K562 (cell line): Measurements from ENCODE around the gene ADAMTS7. TPM values are rescaled to one million over a fixed set of nuclear protein-coding genes. Genes with fewer than 3 reads are reported as not detected.
"Not testable (repeated sequence)": the region's sequence is repeated elsewhere in the genome, so short reads cannot be mapped to it uniquely, and the experiment has no call there.

Source experiments
- ATAC-seq: fragments of 200-7000 bp; cut with Tn5 transposase; 3 replicates; pipeline ENCODE4 v1.9.1; 2020; ENCODE audit warnings: moderate library complexity
- BruUV-seq: library from RNA; stranded (reverse); fragments of 400-500 nt; replicated peaks from 2 replicates; lab custom pipeline; 2021; lab: Mats Ljungman, UMichigan
- CTCF ChIA-PET: fragments of 300-600 bp; formaldehyde crosslinking; extraction: SDS; loops from one replicate; lab custom pipeline; 2021; ENCODE audit warnings: low intra/inter-chr PET ratio; lab: Yijun Ruan, JAX
- POLR2A ChIA-PET: fragments of 300-600, 350-650 bp; sonication (Branson Sonifier 250); formaldehyde crosslinking; extraction: SDS; loops from one replicate; lab custom pipeline; 2021; ENCODE audit warnings: antibody characterized with exemption, inconsistent platforms; lab: Yijun Ruan, JAX
- DNase-seq, 4 experiments: peaks; one replicate each; pipeline versions ENCODE4 v3.0.0 to v3.0.0-alpha.2; 2011 to 2018; ENCODE audit warnings: low spot score in 3 of 4, mixed read lengths in 3 of 4; ENCODE audit errors: extremely low read depth in 1 of 4
- FAIRE-seq: peaks from 2 replicates; lab custom pipeline; 2011; peaks lifted over from hg19 to GRCh38; lab: Jason Lieb, UNC
- H2AFZ ChIP-seq: 2 replicates; pipeline ENCODE4 v1.6.0; 2011; ENCODE audit warnings: low read depth, low read length, control low read depth, inconsistent platforms
- H3K27ac ChIP-seq: fragments of 200-600 bp; 3 replicates; pipeline ENCODE4 v1.8.0; 2011; ENCODE audit warnings: low read depth, mild to moderate bottlenecking, control low read depth, inconsistent platforms, low read length, moderate library complexity, mixed read lengths; ENCODE audit errors: extremely low read depth
- H3K27me3 ChIP-seq, 2 experiments: fragments of 300-600 bp in 1 of 2; 2 replicates in 1 of 2; 3 replicates in 1 of 2; pipeline versions ENCODE4 v1.6.0 to v1.8.0; 2011; ENCODE audit warnings: inconsistent platforms in 2 of 2, low read length in 2 of 2, mild to moderate bottlenecking in 1 of 2, mixed read lengths in 1 of 2, moderate library complexity in 1 of 2; ENCODE audit not compliant: control insufficient read depth in 2 of 2, insufficient read depth in 2 of 2
- H3K36me3 ChIP-seq: fragments of 300-600 bp; 3 replicates; pipeline ENCODE4 v1.8.0; 2011; ENCODE audit warnings: mild to moderate bottlenecking, low read length, inconsistent platforms; ENCODE audit not compliant: control insufficient read depth, insufficient read depth
- H3K4me1 ChIP-seq, 2 experiments: fragments of 200-600 bp in 1 of 2; replicated peaks in 1 of 2; 2 replicates in 1 of 2; 3 replicates in 1 of 2; pipeline versions ENCODE4 v1.5.1 to v1.8.0; 2011; ENCODE audit warnings: inconsistent platforms in 2 of 2, low read length in 2 of 2, mild to moderate bottlenecking in 1 of 2, mixed read lengths in 1 of 2, moderate library complexity in 1 of 2; ENCODE audit not compliant: control insufficient read depth in 2 of 2, insufficient read depth in 2 of 2
- H3K4me2 ChIP-seq: 2 replicates; pipeline ENCODE4 v1.6.1; 2011; ENCODE audit warnings: low read length, control low read depth, inconsistent platforms, mixed read lengths; ENCODE audit not compliant: insufficient read depth
- H3K4me3 ChIP-seq: fragments of 200-600 bp; sonication (generic), shearing (Covaris generic); 2 replicates; pipeline ENCODE4 v1.5.1; 2016; ENCODE audit warnings: control low read depth, inconsistent platforms
- H3K79me2 ChIP-seq: fragments of 200-600 bp; 3 replicates; pipeline ENCODE4 v1.8.0; 2011; ENCODE audit warnings: low read length, inconsistent platforms; ENCODE audit not compliant: control insufficient read depth, insufficient read depth
- H3K9ac ChIP-seq, 2 experiments: 2 replicates each; pipeline versions ENCODE4 v1.6.0 to v1.6.1; 2011; ENCODE audit warnings: low read depth in 2 of 2, low read length in 2 of 2, control low read depth in 1 of 2, inconsistent platforms in 1 of 2, mild to moderate bottlenecking in 1 of 2, mixed read lengths in 1 of 2; ENCODE audit not compliant: insufficient read depth in 1 of 2
- H3K9me1 ChIP-seq: one replicate; pipeline ENCODE4 v1.6.0; 2011; ENCODE audit warnings: inconsistent platforms, mild to moderate bottlenecking, low read length, moderate library complexity; ENCODE audit not compliant: control insufficient read depth, insufficient read depth
- H3K9me3 ChIP-seq: replicated peaks from 2 replicates; pipeline ENCODE4 v1.5.1; 2011; ENCODE audit warnings: low read depth, low read length, inconsistent platforms; ENCODE audit not compliant: control insufficient read depth, insufficient read depth
- H4K20me1 ChIP-seq: replicated peaks from 2 replicates; pipeline ENCODE4 v1.6.1; 2011; ENCODE audit warnings: low read length, inconsistent platforms, mixed read lengths; ENCODE audit not compliant: control insufficient read depth, insufficient read depth
- WGBS: fragments of 100-300 bp; shearing (Covaris generic); methylation state at CpG from one replicate; pipeline ENCODE4 v1.1.6; 2016; ENCODE audit warnings: low coverage, mixed read lengths; ENCODE audit not compliant: insufficient coverage; ENCODE audit errors: missing lambda C conversion rate; 5-methylcytosine and 5-hydroxymethylcytosine counted together
- in situ Hi-C: fragments of 300-500 bp; cut with MboI; formaldehyde crosslinking; loops from 4 replicates; pipeline ENCODE4 v1.15.0; 2018; ENCODE audit warnings: inconsistent platforms, mixed read lengths
- intact Hi-C: fragments of 100-400 bp; cut with micrococcal nuclease; formaldehyde crosslinking; loops from 2 replicates; pipeline ENCODE4 v1.14.2; 2022
- polyA plus RNA-seq, 8 experiments: library from polyadenylated mRNA; depleted of rRNA in 4 of 8; stranded (reverse) in 5 of 8; unstranded in 3 of 8; fragments of >200 nt; fragmentation: Nextera tagmentation in 2 of 8; fragmentation: Illumina TruSeq in 1 of 8; extraction: Ambion mirVana in 2 of 8; extraction: Trizol in 1 of 8; gene quantifications; 2 replicates each; pipeline versions ENCODE4 v1.2.1 to v1.2.3, GENCODE V29; 2011 to 2014; ENCODE audit warnings: inconsistent platforms in 1 of 8, missing spikeins in 1 of 8
- total RNA-seq, 7 experiments: library from RNA; depleted of rRNA in 6 of 7; stranded (reverse); fragments of >200 nt in 6 of 7; fragmentation: Illumina TruSeq in 2 of 7; extraction: Trizol in 2 of 7; gene quantifications; 2 replicates each; pipeline versions ENCODE4 v1.2.1 to v1.2.3, GENCODE V29; 2011 to 2021; ENCODE audit warnings: low replicate concordance in 1 of 7

Gene ADAMTS7
- total and polyA plus RNA-seq, 9 of the 15 experiments (the other 6 are each of a cell fraction or from before 2014, with no cell fraction given): 0.05 to 0.07 TPM; not detected in 7

DNA sequence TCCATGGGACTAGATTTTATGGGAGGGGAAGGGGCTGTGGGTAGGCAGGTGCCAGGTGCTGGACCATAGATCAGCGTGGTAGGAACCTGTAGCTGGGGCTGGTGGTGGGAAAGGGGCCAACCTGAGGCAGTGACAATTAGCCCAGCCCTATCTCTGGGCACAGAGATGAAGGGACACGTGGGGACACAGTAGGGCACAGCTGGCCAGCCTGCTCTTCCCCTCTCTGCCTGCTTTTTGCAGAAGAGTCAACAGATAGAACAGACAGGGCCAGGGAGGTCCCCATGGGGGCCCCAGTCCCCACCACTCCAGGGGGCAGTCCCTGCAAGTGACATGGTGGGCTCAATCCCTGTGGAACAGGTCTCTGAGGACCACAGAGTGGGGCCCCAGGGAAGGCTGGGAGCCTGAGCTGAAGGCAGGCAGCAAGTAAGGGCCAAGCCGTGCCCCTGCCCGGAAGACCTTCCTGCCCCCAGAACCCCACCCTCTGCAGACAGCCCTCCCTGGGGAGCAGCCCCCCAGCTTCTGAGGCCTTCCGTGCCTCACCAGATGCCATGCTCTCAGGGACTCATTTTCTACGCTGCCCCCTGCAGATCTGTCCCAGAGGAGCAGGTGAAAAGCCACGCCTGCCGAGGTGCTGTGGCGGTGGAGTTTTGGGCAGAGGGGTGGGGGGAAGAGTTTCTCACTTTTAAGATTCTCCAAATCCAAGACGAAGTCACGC, 52.6 kb downstream of the ADAMTS7 start:
- H4K20me1 ChIP-seq, in situ Hi-C loops, H3K79me2 ChIP-seq, CTCF ChIA-PET, H2AFZ ChIP-seq, BruUV-seq, FAIRE-seq, H3K27ac ChIP-seq, H3K36me3 ChIP-seq, H3K9ac ChIP-seq, H3K9me1 ChIP-seq, POLR2A ChIA-PET, H3K4me3 ChIP-seq, H3K4me2 ChIP-seq, H3K9me3 ChIP-seq, ATAC-seq, DNase-seq: not testable (repeated sequence)
- intact Hi-C loops: loop anchor here (10.0 kb wide), 1 partner anchor 246 kb away; no protein-coding TSS in a partner anchor
- H3K27me3 ChIP-seq: peaks cover 0 to 15% of the 10 kb centered on the region in 2 experiments; a peak in 2 of 5 replicates
- peaks cover 0 to 17% of the 10 kb centered on the region in 2 experiments; a peak in 1 of 5 replicates for H3K4me1 ChIP-seq
- 9% methylated on average over 11 of the region's 11 CpGs for WGBS

DNA sequence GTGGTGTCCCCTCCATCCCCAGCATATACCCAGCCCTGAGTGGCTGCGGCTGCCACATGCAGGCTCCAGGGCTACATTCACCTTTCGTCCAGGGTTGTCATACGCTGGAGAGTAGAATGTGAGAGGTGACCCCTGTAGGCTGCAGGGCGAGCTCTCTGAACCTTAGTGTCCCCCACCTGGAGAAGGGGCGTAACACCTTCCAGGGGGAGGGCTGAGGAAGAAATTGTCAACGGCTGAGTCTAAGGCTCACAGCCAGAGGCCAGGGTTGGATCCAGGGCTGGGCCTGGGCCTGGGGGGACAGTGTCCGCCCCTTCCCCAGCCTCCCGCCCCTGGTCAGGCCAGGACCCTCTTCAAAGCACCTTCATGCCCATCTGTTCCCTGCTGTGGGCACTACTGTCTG, 53.2 kb downstream of the ADAMTS7 start:
- H3K9ac ChIP-seq, H3K9me1 ChIP-seq, DNase-seq, H3K27ac ChIP-seq, H3K4me2 ChIP-seq, in situ Hi-C loops, H3K9me3 ChIP-seq, H3K79me2 ChIP-seq, CTCF ChIA-PET, H4K20me1 ChIP-seq, H3K36me3 ChIP-seq, BruUV-seq, POLR2A ChIA-PET, H3K27me3 ChIP-seq, H2AFZ ChIP-seq, FAIRE-seq, ATAC-seq, H3K4me3 ChIP-seq: not testable (repeated sequence)
- intact Hi-C loops: loop anchor here (10.0 kb wide), 1 partner anchor 247 kb away; no protein-coding TSS in a partner anchor
- WGBS: 13% methylated on average over 5 of the region's 8 CpGs
- H3K4me1 ChIP-seq: peaks cover 0 to 12% of the 10 kb centered on the region in 2 experiments; a peak in 1 of 5 replicates
